Measurements from ENCODE around the gene DHRSX. TPM values are rescaled to one million over a fixed set of nuclear protein-coding genes. Genes with fewer than 3 reads are reported as not detected.

DHRSX gene
- total and polyA plus RNA-seq, 2 of the 8 experiments (the other 6 are each of a cell fraction or from before 2014, with no cell fraction given), result 35.1 to 43.4 TPM

DNA sequence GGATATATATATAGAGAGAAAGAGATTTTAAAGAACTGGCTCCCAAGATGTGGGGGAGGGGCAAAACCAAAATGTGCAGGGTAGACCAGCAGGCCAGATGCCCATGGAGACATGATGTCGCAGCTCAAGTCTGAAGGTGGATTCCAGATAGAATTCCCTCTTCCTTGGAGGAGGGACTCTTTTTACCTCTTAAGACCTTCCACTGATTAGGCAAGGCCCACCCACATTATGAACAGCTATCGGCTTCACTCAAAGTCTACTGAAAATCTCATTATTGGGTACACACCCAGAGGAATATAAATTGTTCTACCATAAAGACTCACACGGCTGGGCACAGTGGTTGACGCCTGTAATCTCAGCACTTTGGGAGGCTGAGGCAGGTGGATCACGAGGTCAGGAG, 59.3 kb downstream of the DHRSX start:
- no peaks in the 10 kb centered on the region for H3K4me1 ChIP-seq (replicated peaks in 1 of 4; ENCODE audit: control insufficient read depth in 3 of 4, insufficient read depth in 4 of 4, low read length in 3 of 4)
- no peak overlapping the region for H2BK120ac ChIP-seq (replicated peaks; ENCODE audit: low read depth, low read length)
- no peaks in the 10 kb centered on the region for H3K23me2 ChIP-seq (ENCODE audit: low read depth, low read length)
- no peak overlapping the region for H4K5ac ChIP-seq (ENCODE audit: insufficient read length, low read depth, low read length)
- peaks cover 0 to 3% of the 10 kb centered on the region in 2 experiments for H4K20me1 ChIP-seq (replicated peaks in 1 of 2; ENCODE audit: control insufficient read depth in 1 of 2, insufficient read depth in 2 of 2, low read length in 2 of 2)
- H3K9ac ChIP-seq (replicated peaks in 1 of 4; ENCODE audit: extremely low read depth in 1 of 4, low read depth in 3 of 4, low read length in 3 of 4), result no peak overlapping the region
- no peak overlapping the region for H2AK5ac ChIP-seq (ENCODE audit: low read depth, low read length)
- H3K79me2 ChIP-seq (ENCODE audit: control insufficient read depth in 1 of 2, insufficient read depth in 2 of 2, low read length in 2 of 2), result peaks cover 9 to 47% of the 10 kb centered on the region in 2 experiments
- TF ChIP-seq RBBP5 (IDR thresholded peaks at IDR 0.05; ENCODE audit: borderline replicate concordance, low read depth, low read length) (no peak), KDM1A (IDR thresholded peaks at IDR 0.05; ENCODE audit: borderline replicate concordance, low read length) (peak; percentile 64; the same call in 1 of the 2 replicates)
- no peak overlapping the region for H2BK15ac ChIP-seq (ENCODE audit: low read length)
- no peak overlapping the region for H2BK12ac ChIP-seq (ENCODE audit: low read depth, low read length)
- H3K27me3 ChIP-seq (replicated peaks in 1 of 4; ENCODE audit: control insufficient read depth in 3 of 4, extremely low read depth in 1 of 4, insufficient read depth in 3 of 4, low read length in 3 of 4), result no peaks in the 10 kb centered on the region
- ChIA-PET POLR2A (ENCODE audit: partially characterized antibody) (no interaction called here), CTCF (ENCODE audit: partially characterized antibody) (no interaction called here)
- no peak overlapping the region for H3K4me3 ChIP-seq (ENCODE audit: extremely low read depth in 1 of 4, insufficient read depth in 2 of 4, low read depth in 3 of 4, low read length in 4 of 4)
- peaks cover 0 to 26% (median 13%) of the 10 kb centered on the region in 4 experiments; a peak in 5 of 8 replicates for H3K36me3 ChIP-seq (ENCODE audit: control insufficient read depth in 2 of 4, insufficient read depth in 4 of 4, low read length in 3 of 4)
- H3K18ac ChIP-seq (ENCODE audit: extremely low read depth, low read length), result no peak overlapping the region
- no peak overlapping the region for H3K27ac ChIP-seq (ENCODE audit: low read depth, low read length)
- no peak overlapping the region for H3K4me2 ChIP-seq (ENCODE audit: insufficient read depth in 1 of 2, low read depth in 2 of 2, low read length in 2 of 2)
- no peak overlapping the region for H3K23ac ChIP-seq (ENCODE audit: insufficient read length)
- H3K14ac ChIP-seq (ENCODE audit: insufficient read length), result no peak overlapping the region
- no peak overlapping the region for H2BK20ac ChIP-seq (ENCODE audit: low read length)
- H3K4ac ChIP-seq (replicated peaks; ENCODE audit: insufficient read length, low read depth, low read length), result no peak overlapping the region
- H2AFZ ChIP-seq (ENCODE audit: low read length), result no peak overlapping the region
- FAIRE-seq (no peak), DNase-seq (ENCODE audit: low read depth in 1 of 2, low spot score in 2 of 2) (no peak)
- no peak overlapping the region for H4K91ac ChIP-seq (replicated peaks; ENCODE audit: insufficient read length, low read length)
- H2BK5ac ChIP-seq (ENCODE audit: low read depth, low read length), result no peak overlapping the region
- peaks cover 14% of the 10 kb centered on the region for H3K79me1 ChIP-seq (ENCODE audit: low read depth, low read length)
- H3K56ac ChIP-seq (replicated peaks; ENCODE audit: insufficient read length, low read depth, low read length), result no peak overlapping the region
- WGBS, 2 experiments (ENCODE audit: extremely low coverage in 1 of 2, insufficient coverage in 1 of 2, insufficient read length in 1 of 2, insufficient replicate concordance in 2 of 2, low coverage in 1 of 2, low lambda C conversion rate in 2 of 2, missing lambda C conversion rate in 1 of 2), result 92% methylated on average over 5 of the region's 5 CpGs; no CpG with 5 or more reads in 1 of the 2 experiments
- peaks cover 11 to 15% of the 10 kb centered on the region in 2 experiments for H3K9me3 ChIP-seq (ENCODE audit: insufficient read depth in 2 of 2, low read depth in 1 of 2, low read length in 1 of 2)
- no peak overlapping the region for H4K8ac ChIP-seq (ENCODE audit: extremely low read depth, insufficient read depth, low read length)
